K562 (cell line): Measurements from ENCODE around the gene LDLRAD3. TPM values are rescaled to one million over a fixed set of nuclear protein-coding genes. Genes with fewer than 3 reads are reported as not detected.

ENCODE experiments used
- ATAC-seq: fragments of 200-7000 bp; cut with Tn5 transposase; 3 replicates; pipeline ENCODE4 v1.9.1; 2020; ENCODE audit warnings: moderate library complexity
- BruUV-seq: library from RNA; stranded (reverse); fragments of 400-500 nt; replicated peaks from 2 replicates; lab custom pipeline; 2021; lab: Mats Ljungman, UMichigan
- CTCF ChIA-PET: fragments of 300-600 bp; formaldehyde crosslinking; extraction: SDS; loops from one replicate; lab custom pipeline; 2021; ENCODE audit warnings: low intra/inter-chr PET ratio; lab: Yijun Ruan, JAX
- POLR2A ChIA-PET: fragments of 300-600, 350-650 bp; sonication (Branson Sonifier 250); formaldehyde crosslinking; extraction: SDS; loops from one replicate; lab custom pipeline; 2021; ENCODE audit warnings: antibody characterized with exemption, inconsistent platforms; lab: Yijun Ruan, JAX
- DNase-seq, 4 experiments: peaks; one replicate each; pipeline versions ENCODE4 v3.0.0 to v3.0.0-alpha.2; 2011 to 2018; ENCODE audit warnings: low spot score in 3 of 4, mixed read lengths in 3 of 4; ENCODE audit errors: extremely low read depth in 1 of 4
- FAIRE-seq: peaks from 2 replicates; lab custom pipeline; 2011; peaks lifted over from hg19 to GRCh38; lab: Jason Lieb, UNC
- H2AFZ ChIP-seq: 2 replicates; pipeline ENCODE4 v1.6.0; 2011; ENCODE audit warnings: low read depth, low read length, control low read depth, inconsistent platforms
- H3K27ac ChIP-seq: fragments of 200-600 bp; 3 replicates; pipeline ENCODE4 v1.8.0; 2011; ENCODE audit warnings: low read depth, mild to moderate bottlenecking, control low read depth, inconsistent platforms, low read length, moderate library complexity, mixed read lengths; ENCODE audit errors: extremely low read depth
- H3K27me3 ChIP-seq, 2 experiments: fragments of 300-600 bp in 1 of 2; 2 replicates in 1 of 2; 3 replicates in 1 of 2; pipeline versions ENCODE4 v1.6.0 to v1.8.0; 2011; ENCODE audit warnings: inconsistent platforms in 2 of 2, low read length in 2 of 2, mild to moderate bottlenecking in 1 of 2, mixed read lengths in 1 of 2, moderate library complexity in 1 of 2; ENCODE audit not compliant: control insufficient read depth in 2 of 2, insufficient read depth in 2 of 2
- H3K36me3 ChIP-seq: fragments of 300-600 bp; 3 replicates; pipeline ENCODE4 v1.8.0; 2011; ENCODE audit warnings: mild to moderate bottlenecking, low read length, inconsistent platforms; ENCODE audit not compliant: control insufficient read depth, insufficient read depth
- H3K4me1 ChIP-seq, 2 experiments: fragments of 200-600 bp in 1 of 2; replicated peaks in 1 of 2; 2 replicates in 1 of 2; 3 replicates in 1 of 2; pipeline versions ENCODE4 v1.5.1 to v1.8.0; 2011; ENCODE audit warnings: inconsistent platforms in 2 of 2, low read length in 2 of 2, mild to moderate bottlenecking in 1 of 2, mixed read lengths in 1 of 2, moderate library complexity in 1 of 2; ENCODE audit not compliant: control insufficient read depth in 2 of 2, insufficient read depth in 2 of 2
- H3K4me2 ChIP-seq: 2 replicates; pipeline ENCODE4 v1.6.1; 2011; ENCODE audit warnings: low read length, control low read depth, inconsistent platforms, mixed read lengths; ENCODE audit not compliant: insufficient read depth
- H3K4me3 ChIP-seq: fragments of 200-600 bp; sonication (generic), shearing (Covaris generic); 2 replicates; pipeline ENCODE4 v1.5.1; 2016; ENCODE audit warnings: control low read depth, inconsistent platforms
- H3K79me2 ChIP-seq: fragments of 200-600 bp; 3 replicates; pipeline ENCODE4 v1.8.0; 2011; ENCODE audit warnings: low read length, inconsistent platforms; ENCODE audit not compliant: control insufficient read depth, insufficient read depth
- H3K9ac ChIP-seq, 2 experiments: 2 replicates each; pipeline versions ENCODE4 v1.6.0 to v1.6.1; 2011; ENCODE audit warnings: low read depth in 2 of 2, low read length in 2 of 2, control low read depth in 1 of 2, inconsistent platforms in 1 of 2, mild to moderate bottlenecking in 1 of 2, mixed read lengths in 1 of 2; ENCODE audit not compliant: insufficient read depth in 1 of 2
- H3K9me1 ChIP-seq: one replicate; pipeline ENCODE4 v1.6.0; 2011; ENCODE audit warnings: inconsistent platforms, mild to moderate bottlenecking, low read length, moderate library complexity; ENCODE audit not compliant: control insufficient read depth, insufficient read depth
- H3K9me3 ChIP-seq: replicated peaks from 2 replicates; pipeline ENCODE4 v1.5.1; 2011; ENCODE audit warnings: low read depth, low read length, inconsistent platforms; ENCODE audit not compliant: control insufficient read depth, insufficient read depth
- H4K20me1 ChIP-seq: replicated peaks from 2 replicates; pipeline ENCODE4 v1.6.1; 2011; ENCODE audit warnings: low read length, inconsistent platforms, mixed read lengths; ENCODE audit not compliant: control insufficient read depth, insufficient read depth
- ETV6 ChIP-seq, 3 experiments: fragments of 150-350 bp in 1 of 3; sonication (generic) in 1 of 3; formaldehyde crosslinking in 1 of 3; IDR thresholded peaks; 2 replicates each; pipeline versions ENCODE4 v1.6.1 to v1.8.0; 2014 to 2022; ENCODE audit warnings: borderline replicate concordance in 2 of 3, low read depth in 2 of 3, antibody characterized with exemption in 1 of 3, low read length in 1 of 3, mild to moderate bottlenecking in 1 of 3, missing genetic modification reagents in 1 of 3
- HLTF ChIP-seq: fragments of 450-650 bp; IDR thresholded peaks from 2 replicates; pipeline ENCODE4 v1.6.1; 2016
- MAFG ChIP-seq: fragments of 450-650 bp; conservative IDR thresholded peaks from 2 replicates; pipeline ENCODE4 v1.6.1; 2016; ENCODE audit warnings: missing genetic modification characterization, missing compliant biosample characterization
- MAZ ChIP-seq, 2 experiments: fragments of 450-650 bp in 1 of 2; sonication (generic) in 1 of 2; formaldehyde crosslinking; IDR thresholded peaks in 1 of 2; conservative IDR thresholded peaks in 1 of 2; 2 replicates each; pipeline versions ENCODE4 v1.4.0 to v1.5.0; 2020; ENCODE audit warnings: mild to moderate bottlenecking in 1 of 2, missing genetic modification reagents in 1 of 2
- NBN ChIP-seq: fragments of 450-650 bp; IDR thresholded peaks from 2 replicates; pipeline ENCODE4 v1.6.1; 2016; ENCODE audit warnings: low read depth, mild to moderate bottlenecking
- RAD21 ChIP-seq, 2 experiments: fragments of 250-450 bp in 1 of 2; fragments of 450-650 bp in 1 of 2; sonication (Bioruptor Pico) in 1 of 2; formaldehyde crosslinking in 1 of 2; IDR thresholded peaks in 1 of 2; conservative IDR thresholded peaks in 1 of 2; 2 replicates each; pipeline versions ENCODE4 v1.4.0 to v1.8.0; 2020 to 2022; ENCODE audit warnings: mild to moderate bottlenecking in 2 of 2, moderate library complexity in 1 of 2
- SMC3 ChIP-seq: conservative IDR thresholded peaks from 2 replicates; pipeline ENCODE4 v1.6.1; 2011; ENCODE audit warnings: low read depth, low read length, improper control_type of control experiment; ENCODE audit not compliant: insufficient read depth
- SPI1 ChIP-seq: IDR thresholded peaks from 2 replicates; pipeline ENCODE4 v1.6.1; 2011; ENCODE audit warnings: low read depth, low read length, control low read depth, borderline replicate concordance
- TSC22D4 ChIP-seq: fragments of 450-650 bp; IDR thresholded peaks from 2 replicates; pipeline ENCODE4 v1.6.1; 2016; ENCODE audit warnings: missing genetic modification characterization, missing biosample characterization, control low read depth
- WGBS: fragments of 100-300 bp; shearing (Covaris generic); methylation state at CpG from one replicate; pipeline ENCODE4 v1.1.6; 2016; ENCODE audit warnings: low coverage, mixed read lengths; ENCODE audit not compliant: insufficient coverage; ENCODE audit errors: missing lambda C conversion rate; 5-methylcytosine and 5-hydroxymethylcytosine counted together
- in situ Hi-C: fragments of 300-500 bp; cut with MboI; formaldehyde crosslinking; loops from 4 replicates; pipeline ENCODE4 v1.15.0; 2018; ENCODE audit warnings: inconsistent platforms, mixed read lengths
- intact Hi-C: fragments of 100-400 bp; cut with micrococcal nuclease; formaldehyde crosslinking; loops from 2 replicates; pipeline ENCODE4 v1.14.2; 2022
- polyA plus RNA-seq, 8 experiments: library from polyadenylated mRNA; depleted of rRNA in 4 of 8; stranded (reverse) in 5 of 8; unstranded in 3 of 8; fragments of >200 nt; fragmentation: Nextera tagmentation in 2 of 8; fragmentation: Illumina TruSeq in 1 of 8; extraction: Ambion mirVana in 2 of 8; extraction: Trizol in 1 of 8; gene quantifications; 2 replicates each; pipeline versions ENCODE4 v1.2.1 to v1.2.3, GENCODE V29; 2011 to 2014; ENCODE audit warnings: inconsistent platforms in 1 of 8, missing spikeins in 1 of 8
- total RNA-seq, 7 experiments: library from RNA; depleted of rRNA in 6 of 7; stranded (reverse); fragments of >200 nt in 6 of 7; fragmentation: Illumina TruSeq in 2 of 7; extraction: Trizol in 2 of 7; gene quantifications; 2 replicates each; pipeline versions ENCODE4 v1.2.1 to v1.2.3, GENCODE V29; 2011 to 2021; ENCODE audit warnings: low replicate concordance in 1 of 7
- TF ChIP-seq, protein P1 (sequence below), 2 experiments: fragments of 200-800 bp in 1 of 2; sonication (Bioruptor generic) in 1 of 2; sonication (generic) in 1 of 2; formaldehyde crosslinking in 1 of 2; IDR thresholded peaks in 1 of 2; conservative IDR thresholded peaks in 1 of 2; 2 replicates each; pipeline versions ENCODE4 v1.5.0 to v1.6.1; 2016 to 2020; ENCODE audit warnings: missing compliant biosample characterization in 1 of 2, missing genetic modification characterization in 1 of 2, missing genetic modification reagents in 1 of 2
- TF ChIP-seq, protein P2 (sequence below), 3 experiments: IDR thresholded peaks in 2 of 3; conservative IDR thresholded peaks in 1 of 3; 2 replicates each; pipeline ENCODE4 v1.5.1; 2011 to 2012; ENCODE audit warnings: low read length in 3 of 3, mild to moderate bottlenecking in 3 of 3, control low read depth in 2 of 3, improper control_type of control experiment in 1 of 3, inconsistent platforms in 1 of 3, low read depth in 1 of 3, mixed read lengths in 1 of 3, moderate library complexity in 1 of 3; ENCODE audit not compliant: insufficient read depth in 2 of 3
- TF ChIP-seq, protein P3 (sequence below): fragments of 450-650 bp; formaldehyde crosslinking; IDR thresholded peaks from 2 replicates; pipeline ENCODE4 v1.4.0; 2020; ENCODE audit warnings: mild to moderate bottlenecking, moderate library complexity
- TF ChIP-seq, protein P4 (sequence below): fragments of 450-650 bp; IDR thresholded peaks from 2 replicates; pipeline ENCODE4 v1.6.1; 2016

LDLRAD3 gene
- total and polyA plus RNA-seq, 9 of the 15 experiments (the other 6 are each of a cell fraction or from before 2014, with no cell fraction given), result 0.73 to 7.2 (median 3.5) TPM

DNA sequence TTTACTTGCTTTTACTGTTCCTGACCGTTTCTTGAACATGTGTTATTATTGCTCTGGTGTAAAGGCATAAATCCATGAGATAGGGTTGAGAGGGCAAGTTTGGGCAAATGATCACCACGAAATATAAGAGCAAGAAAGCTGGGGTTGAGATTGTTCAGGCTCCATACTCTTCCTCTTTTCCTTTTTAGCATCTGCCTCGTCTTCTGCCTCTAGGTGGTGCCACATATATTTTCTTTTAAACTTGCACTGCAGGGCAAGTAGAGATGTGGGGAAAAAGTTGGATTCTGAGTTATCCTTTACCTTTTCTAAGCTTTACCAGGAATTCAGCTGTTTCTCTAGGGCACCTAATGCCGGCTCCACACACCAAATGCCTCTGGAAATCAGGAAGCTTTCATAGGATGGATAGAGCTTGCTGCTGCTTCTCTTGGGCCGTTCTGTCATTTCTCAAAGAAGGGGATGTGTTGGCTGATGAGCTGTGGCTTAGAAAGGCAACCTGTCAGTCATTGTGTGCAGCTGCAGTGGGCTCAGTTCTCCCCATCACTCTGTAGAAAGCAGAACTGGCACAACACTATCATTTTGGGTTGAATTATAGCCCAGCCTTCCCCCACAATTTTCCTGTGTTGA lies 98.2 kb downstream of the LDLRAD3 start:
- Histone ChIP-seq H4K20me1 (no peaks in the 10 kb centered on the region), H3K27ac (no peak overlapping the region), H3K4me3 (no peak overlapping the region), H3K36me3 (no peaks in the 10 kb centered on the region), H3K79me2 (no peaks in the 10 kb centered on the region), H3K27me3 (no peaks in the 10 kb centered on the region), H3K9ac (no peak overlapping the region), H2AFZ (no peak overlapping the region), H3K9me3 (no peaks in the 10 kb centered on the region), H3K4me2 (no peak overlapping the region), H3K4me1 (no peaks in the 10 kb centered on the region), H3K9me1 (no peaks in the 10 kb centered on the region)
- intact Hi-C loops (loop anchor here (1.0 to 5.0 kb wide), 4 partner anchors 63 to 215 kb away; no protein-coding TSS in a partner anchor), in situ Hi-C loops (no loop called here)
- CTCF ChIA-PET, result interaction anchor here (0.6 to 1.6 kb wide), 2 partner anchors 89 to 116 kb away, joined by 3 to 4 read pairs; no protein-coding TSS in a partner anchor
- FAIRE-seq, result peak; percentile 60
- 19% methylated on average over 5 of the region's 5 CpGs for WGBS
- ATAC-seq, result peak; percentile 86
- BruUV-seq, result no TSS peak
- DNase-seq, result peak in 3 of 4 experiments; percentile 15 to 53 (median 30)
- POLR2A ChIA-PET, result no interaction called here
- TF ChIP-seq ETV6 (IDR thresholded peaks at IDR 0.05; ENCODE audit: borderline replicate concordance in 1 of 2, low read depth in 2 of 2, low read length in 1 of 2) (no peak), ETV6 (CRISPR knock-in tag; IDR thresholded peaks at IDR 0.05; ENCODE audit: borderline replicate concordance) (no peak), MAFG (tag) (no peak), NBN (no peak), TSC22D4 (tag) (no peak), SPI1 (peak; percentile 78), SMC3 (peak; percentile 48; the same call in 1 of the 2 replicates), MAZ (CRISPR knock-in tag; conservative IDR thresholded peaks at IDR 0.05 in 1 of 2, IDR thresholded peaks at IDR 0.05 in 1 of 2) (0 out of 4 replicates have a peak, but pooled peaks of 1 of the 2 experiments have one; percentile 33), HLTF (no peak), RAD21 (CRISPR knock-in tag; conservative IDR thresholded peaks at IDR 0.05 in 1 of 2, IDR thresholded peaks at IDR 0.05 in 1 of 2) (peak; percentile 82 to 85)
- TF ChIP-seq, protein P1, sequence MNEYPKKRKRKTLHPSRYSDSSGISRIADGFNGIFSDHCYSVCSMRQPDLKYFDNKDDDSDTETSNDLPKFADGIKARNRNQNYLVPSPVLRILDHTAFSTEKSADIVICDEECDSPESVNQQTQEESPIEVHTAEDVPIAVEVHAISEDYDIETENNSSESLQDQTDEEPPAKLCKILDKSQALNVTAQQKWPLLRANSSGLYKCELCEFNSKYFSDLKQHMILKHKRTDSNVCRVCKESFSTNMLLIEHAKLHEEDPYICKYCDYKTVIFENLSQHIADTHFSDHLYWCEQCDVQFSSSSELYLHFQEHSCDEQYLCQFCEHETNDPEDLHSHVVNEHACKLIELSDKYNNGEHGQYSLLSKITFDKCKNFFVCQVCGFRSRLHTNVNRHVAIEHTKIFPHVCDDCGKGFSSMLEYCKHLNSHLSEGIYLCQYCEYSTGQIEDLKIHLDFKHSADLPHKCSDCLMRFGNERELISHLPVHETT (CRISPR knock-in tag; conservative IDR thresholded peaks at IDR 0.05 in 1 of 2, IDR thresholded peaks at IDR 0.05 in 1 of 2), result no peak
- TF ChIP-seq, protein P2, sequence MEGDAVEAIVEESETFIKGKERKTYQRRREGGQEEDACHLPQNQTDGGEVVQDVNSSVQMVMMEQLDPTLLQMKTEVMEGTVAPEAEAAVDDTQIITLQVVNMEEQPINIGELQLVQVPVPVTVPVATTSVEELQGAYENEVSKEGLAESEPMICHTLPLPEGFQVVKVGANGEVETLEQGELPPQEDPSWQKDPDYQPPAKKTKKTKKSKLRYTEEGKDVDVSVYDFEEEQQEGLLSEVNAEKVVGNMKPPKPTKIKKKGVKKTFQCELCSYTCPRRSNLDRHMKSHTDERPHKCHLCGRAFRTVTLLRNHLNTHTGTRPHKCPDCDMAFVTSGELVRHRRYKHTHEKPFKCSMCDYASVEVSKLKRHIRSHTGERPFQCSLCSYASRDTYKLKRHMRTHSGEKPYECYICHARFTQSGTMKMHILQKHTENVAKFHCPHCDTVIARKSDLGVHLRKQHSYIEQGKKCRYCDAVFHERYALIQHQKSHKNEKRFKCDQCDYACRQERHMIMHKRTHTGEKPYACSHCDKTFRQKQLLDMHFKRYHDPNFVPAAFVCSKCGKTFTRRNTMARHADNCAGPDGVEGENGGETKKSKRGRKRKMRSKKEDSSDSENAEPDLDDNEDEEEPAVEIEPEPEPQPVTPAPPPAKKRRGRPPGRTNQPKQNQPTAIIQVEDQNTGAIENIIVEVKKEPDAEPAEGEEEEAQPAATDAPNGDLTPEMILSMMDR (IDR thresholded peaks at IDR 0.05 in 2 of 3, conservative IDR thresholded peaks at IDR 0.05 in 1 of 3; ENCODE audit: insufficient read depth in 2 of 3, low read depth in 1 of 3, low read length in 3 of 3), result peak; percentile 51 to 73 (median 54); a peak in 5 of 6 replicates
- TF ChIP-seq, protein P3, sequence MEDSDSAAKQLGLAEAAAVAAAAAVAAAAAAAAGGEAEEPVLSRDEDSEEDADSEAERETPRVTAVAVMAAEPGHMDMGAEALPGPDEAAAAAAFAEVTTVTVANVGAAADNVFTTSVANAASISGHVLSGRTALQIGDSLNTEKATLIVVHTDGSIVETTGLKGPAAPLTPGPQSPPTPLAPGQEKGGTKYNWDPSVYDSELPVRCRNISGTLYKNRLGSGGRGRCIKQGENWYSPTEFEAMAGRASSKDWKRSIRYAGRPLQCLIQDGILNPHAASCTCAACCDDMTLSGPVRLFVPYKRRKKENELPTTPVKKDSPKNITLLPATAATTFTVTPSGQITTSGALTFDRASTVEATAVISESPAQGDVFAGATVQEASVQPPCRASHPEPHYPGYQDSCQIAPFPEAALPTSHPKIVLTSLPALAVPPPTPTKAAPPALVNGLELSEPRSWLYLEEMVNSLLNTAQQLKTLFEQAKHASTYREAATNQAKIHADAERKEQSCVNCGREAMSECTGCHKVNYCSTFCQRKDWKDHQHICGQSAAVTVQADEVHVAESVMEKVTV, result peak; percentile 65
- TF ChIP-seq, protein P4, sequence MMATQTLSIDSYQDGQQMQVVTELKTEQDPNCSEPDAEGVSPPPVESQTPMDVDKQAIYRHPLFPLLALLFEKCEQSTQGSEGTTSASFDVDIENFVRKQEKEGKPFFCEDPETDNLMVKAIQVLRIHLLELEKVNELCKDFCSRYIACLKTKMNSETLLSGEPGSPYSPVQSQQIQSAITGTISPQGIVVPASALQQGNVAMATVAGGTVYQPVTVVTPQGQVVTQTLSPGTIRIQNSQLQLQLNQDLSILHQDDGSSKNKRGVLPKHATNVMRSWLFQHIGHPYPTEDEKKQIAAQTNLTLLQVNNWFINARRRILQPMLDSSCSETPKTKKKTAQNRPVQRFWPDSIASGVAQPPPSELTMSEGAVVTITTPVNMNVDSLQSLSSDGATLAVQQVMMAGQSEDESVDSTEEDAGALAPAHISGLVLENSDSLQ, result peak; percentile 19; the same call in 1 of the 2 replicates
